ENCODE data around the gene SBF2.

- TF ChIP-seq CTCF (IDR thresholded peaks at IDR 0.05; ENCODE audit: low read depth, low read length) (no peak), POLR2A (IDR thresholded peaks at IDR 0.05; ENCODE audit: extremely low read depth, insufficient read length) (no peak), MYC (IDR thresholded peaks at IDR 0.05; ENCODE audit: low read depth, low read length) (no peak), MAX (IDR thresholded peaks at IDR 0.05; ENCODE audit: low read depth, low read length) (no peak)
These were observed 331.3 kb downstream of the SBF2 start for GRCh38 chr11:9962722-9963121.
